CD14-positive monocyte (primary cell): ENCODE data around the gene GAREM2. TPM values are rescaled to one million over a fixed set of nuclear protein-coding genes. Genes with fewer than 3 reads are reported as not detected.

Experiments used
- DNase-seq, 3 donors: peaks; one replicate each; pipeline ENCODE4 v3.0.0-alpha.2; 2011 to 2022
- H2AFZ ChIP-seq: 2 replicates; pipeline ENCODE4 v1.6.0; 2012; ENCODE audit warnings: mild to moderate bottlenecking, low read depth, low read length, inconsistent platforms; ENCODE audit not compliant: insufficient read depth, poor library complexity, severe bottlenecking
- H3K27ac ChIP-seq, 2 donors: 1 replicate in 1 of 2; 2 replicates in 1 of 2; pipeline ENCODE4 v1.5.1; 2012 to 2013; ENCODE audit warnings: low read length in 2 of 2, control low read depth in 1 of 2, inconsistent platforms in 1 of 2, low read depth in 1 of 2, mild to moderate bottlenecking in 1 of 2
- H3K27me3 ChIP-seq, 2 donors: one replicate each; pipeline versions ENCODE4 v1.6.0 to v1.6.1; 2011 to 2013; ENCODE audit warnings: low read length in 2 of 2; ENCODE audit not compliant: control insufficient read depth in 2 of 2, insufficient read depth in 2 of 2
- H3K36me3 ChIP-seq, 2 donors: replicated peaks in 1 of 2; 1 replicate in 1 of 2; 2 replicates in 1 of 2; pipeline versions ENCODE4 v1.5.1 to v1.6.1; 2012 to 2013; ENCODE audit warnings: low read length in 2 of 2, control low read depth in 1 of 2, inconsistent platforms in 1 of 2, mild to moderate bottlenecking in 1 of 2; ENCODE audit not compliant: insufficient read depth in 2 of 2, control insufficient read depth in 1 of 2
- H3K4me1 ChIP-seq, 2 donors: 1 replicate in 1 of 2; 2 replicates in 1 of 2; pipeline versions ENCODE4 v1.5.1 to v1.6.1; 2012 to 2013; ENCODE audit warnings: low read length in 2 of 2, control low read depth in 1 of 2, inconsistent platforms in 1 of 2, mild to moderate bottlenecking in 1 of 2, moderate library complexity in 1 of 2; ENCODE audit not compliant: insufficient read depth in 2 of 2, control insufficient read depth in 1 of 2
- H3K4me2 ChIP-seq: replicated peaks from 2 replicates; pipeline ENCODE3; 2012; ENCODE audit warnings: low read length, moderate library complexity, mild to moderate bottlenecking; ENCODE audit not compliant: poor library complexity, severe bottlenecking; ENCODE audit errors: extremely low read depth
- H3K4me3 ChIP-seq, 3 experiments: fragments of 200-600 bp in 1 of 3; sonication (generic) in 1 of 3; replicated peaks in 1 of 3; 1 replicate in 2 of 3; 2 replicates in 1 of 3; pipeline ENCODE4 v1.5.1; 2011 to 2013; ENCODE audit warnings: low read length in 3 of 3, mild to moderate bottlenecking in 3 of 3, control low read depth in 2 of 3, low read depth in 2 of 3, inconsistent platforms in 1 of 3, moderate library complexity in 1 of 3
- H3K79me2 ChIP-seq: 2 replicates; pipeline ENCODE4 v1.6.0; 2012; ENCODE audit warnings: mild to moderate bottlenecking, control low read depth, inconsistent platforms, low read length, moderate library complexity; ENCODE audit not compliant: insufficient read depth
- H3K9ac ChIP-seq: 2 replicates; pipeline ENCODE4 v1.6.0; 2017; ENCODE audit warnings: low read length, mild to moderate bottlenecking; ENCODE audit not compliant: insufficient read depth, poor library complexity, severe bottlenecking
- H3K9me3 ChIP-seq, 2 donors: replicated peaks in 1 of 2; 1 replicate in 1 of 2; 2 replicates in 1 of 2; pipeline versions ENCODE4 v1.5.1 to v1.6.1; 2012 to 2013; ENCODE audit warnings: low read length in 2 of 2, control low read depth in 1 of 2; ENCODE audit not compliant: control insufficient read depth in 1 of 2, insufficient read depth in 1 of 2
- H4K20me1 ChIP-seq: 2 replicates; pipeline ENCODE4 v1.6.0; 2012; ENCODE audit warnings: mild to moderate bottlenecking, low read length, control low read depth, moderate library complexity; ENCODE audit not compliant: insufficient read depth
- H3K27ac Mint-ChIP-seq, 7 donors: one replicate each; pipeline ENCODE4 v1.8.0; 2020; ENCODE audit warnings: mild to moderate bottlenecking in 7 of 7, mixed read lengths in 7 of 7, moderate library complexity in 6 of 7, inconsistent platforms in 2 of 7
- H3K27me3 Mint-ChIP-seq, 3 donors: one replicate each; pipeline ENCODE4 v1.8.0; 2021 to 2022; ENCODE audit warnings: low read depth in 3 of 3, mild to moderate bottlenecking in 3 of 3, mixed read lengths in 3 of 3, moderate library complexity in 3 of 3, inconsistent platforms in 1 of 3
- H3K36me3 Mint-ChIP-seq, 2 donors: one replicate each; pipeline ENCODE4 v1.8.0; 2020; ENCODE audit warnings: mixed read lengths in 2 of 2, inconsistent platforms in 1 of 2, mild to moderate bottlenecking in 1 of 2
- H3K4me1 Mint-ChIP-seq: one replicate; pipeline ENCODE4 v1.8.0; 2020; ENCODE audit warnings: mild to moderate bottlenecking, mixed read lengths
- H3K4me3 Mint-ChIP-seq, 2 donors: one replicate each; pipeline ENCODE4 v1.8.0; 2020; ENCODE audit warnings: mild to moderate bottlenecking in 2 of 2, mixed read lengths in 2 of 2, moderate library complexity in 1 of 2
- H3K9me3 Mint-ChIP-seq, 7 donors: one replicate each; pipeline ENCODE4 v1.8.0; 2020 to 2022; ENCODE audit warnings: mixed read lengths in 7 of 7, mild to moderate bottlenecking in 6 of 7, moderate library complexity in 6 of 7, inconsistent platforms in 2 of 7
- WGBS: methylation state at CpG from one replicate; pipeline ENCODE4 v1.1.5; 2013; ENCODE audit warnings: missing lambda C conversion rate; ENCODE audit not compliant: insufficient coverage; 5-methylcytosine and 5-hydroxymethylcytosine counted together
- intact Hi-C, 2 donors: fragments of 100-400 bp; cut with micrococcal nuclease; formaldehyde crosslinking; loops; one replicate each; pipeline versions ENCODE4 v1.15.0 to v1.15.1; 2023
- polyA plus RNA-seq, 3 donors: library from polyadenylated mRNA; depleted of rRNA in 1 of 3; unstranded in 2 of 3; stranded (reverse) in 1 of 3; fragments of 300-500 nt in 2 of 3; fragments of >200 nt in 1 of 3; fragmentation: Illumina TruSeq in 2 of 3; gene quantifications; 1 replicate in 2 of 3; 2 replicates in 1 of 3; pipeline ENCODE4 v1.2.3, GENCODE V29; 2012 to 2021
- TF ChIP-seq, protein P1 (sequence below): fragments of 200-600 bp; IDR thresholded peaks from one replicate; pipeline ENCODE4 v1.8.0; 2022; ENCODE audit warnings: antibody characterized with exemption, mild to moderate bottlenecking

GAREM2 gene
- polyA plus RNA-seq, 3 donors, result 0.08 to 0.09 TPM; not detected in 1

DNA sequence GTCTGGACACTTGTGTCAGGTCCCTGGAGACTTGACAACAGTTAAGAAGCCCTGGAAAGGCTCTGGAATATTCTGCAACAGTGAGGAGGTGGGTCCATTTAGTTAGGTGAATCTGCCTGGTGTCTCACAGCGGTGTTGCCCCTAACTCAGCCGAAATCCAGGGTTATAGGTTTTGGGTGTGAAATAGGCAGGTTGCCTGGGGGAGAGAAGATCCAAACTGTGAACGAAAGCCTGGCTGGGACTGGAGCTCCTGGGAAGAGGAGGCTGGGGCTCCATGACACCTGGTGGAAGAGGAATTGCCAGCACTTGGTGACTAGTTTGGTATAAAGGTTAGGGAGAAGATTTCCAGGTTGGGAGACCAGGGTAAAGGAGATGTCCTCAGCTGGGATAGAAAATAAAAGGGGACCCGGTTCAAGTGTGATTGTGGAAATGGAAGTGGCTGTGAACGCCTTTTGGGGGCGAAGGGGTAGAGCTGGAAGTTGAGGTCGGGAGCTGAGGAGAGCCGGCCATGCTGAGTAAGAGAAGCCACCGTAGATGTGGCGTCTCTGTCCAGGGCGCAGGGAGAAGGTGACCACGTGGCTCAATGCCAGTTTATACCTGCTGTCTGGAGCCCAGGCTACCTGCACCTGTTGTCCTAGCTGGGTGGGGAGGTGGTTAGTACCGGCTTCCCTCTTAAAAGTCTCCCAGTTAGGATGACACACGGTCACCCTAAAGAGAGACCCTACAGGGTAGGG, 3.0 kb upstream of the GAREM2 start:
- H3K4me1 Mint-ChIP-seq, result peaks cover 13% of the 10 kb centered on the region
- H3K9ac ChIP-seq, result no peak overlapping the region
- no peak overlapping the region for H2AFZ ChIP-seq
- no peaks in the 10 kb centered on the region for H3K79me2 ChIP-seq
- intact Hi-C loops, result no loop called here
- peaks cover 36 to 48% (median 46%) of the 10 kb centered on the region in 3 donors for H3K27me3 Mint-ChIP-seq
- peaks cover 7 to 17% (median 11%) of the 10 kb centered on the region in 7 donors for H3K9me3 Mint-ChIP-seq
- DNase-seq, result no peak
- no peak overlapping the region for H3K4me3 ChIP-seq
- H3K27ac Mint-ChIP-seq, result no peak overlapping the region
- TF ChIP-seq, protein P1, sequence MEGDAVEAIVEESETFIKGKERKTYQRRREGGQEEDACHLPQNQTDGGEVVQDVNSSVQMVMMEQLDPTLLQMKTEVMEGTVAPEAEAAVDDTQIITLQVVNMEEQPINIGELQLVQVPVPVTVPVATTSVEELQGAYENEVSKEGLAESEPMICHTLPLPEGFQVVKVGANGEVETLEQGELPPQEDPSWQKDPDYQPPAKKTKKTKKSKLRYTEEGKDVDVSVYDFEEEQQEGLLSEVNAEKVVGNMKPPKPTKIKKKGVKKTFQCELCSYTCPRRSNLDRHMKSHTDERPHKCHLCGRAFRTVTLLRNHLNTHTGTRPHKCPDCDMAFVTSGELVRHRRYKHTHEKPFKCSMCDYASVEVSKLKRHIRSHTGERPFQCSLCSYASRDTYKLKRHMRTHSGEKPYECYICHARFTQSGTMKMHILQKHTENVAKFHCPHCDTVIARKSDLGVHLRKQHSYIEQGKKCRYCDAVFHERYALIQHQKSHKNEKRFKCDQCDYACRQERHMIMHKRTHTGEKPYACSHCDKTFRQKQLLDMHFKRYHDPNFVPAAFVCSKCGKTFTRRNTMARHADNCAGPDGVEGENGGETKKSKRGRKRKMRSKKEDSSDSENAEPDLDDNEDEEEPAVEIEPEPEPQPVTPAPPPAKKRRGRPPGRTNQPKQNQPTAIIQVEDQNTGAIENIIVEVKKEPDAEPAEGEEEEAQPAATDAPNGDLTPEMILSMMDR, result no peak
- no peak overlapping the region for H3K4me2 ChIP-seq
- H3K9me3 ChIP-seq, result no peaks in the 10 kb centered on the region
- peaks cover 9 to 14% of the 10 kb centered on the region in 2 donors for H3K4me1 ChIP-seq
- peaks cover 12 to 15% of the 10 kb centered on the region in 2 donors for H3K36me3 Mint-ChIP-seq
- no peaks in the 10 kb centered on the region for H3K36me3 ChIP-seq
- H4K20me1 ChIP-seq, result no peaks in the 10 kb centered on the region
- 86% methylated on average over 12 of the region's 14 CpGs for WGBS
- no peak overlapping the region for H3K4me3 Mint-ChIP-seq
- no peak overlapping the region for H3K27ac ChIP-seq
- peaks cover 15 to 36% of the 10 kb centered on the region in 2 donors for H3K27me3 ChIP-seq

DNA sequence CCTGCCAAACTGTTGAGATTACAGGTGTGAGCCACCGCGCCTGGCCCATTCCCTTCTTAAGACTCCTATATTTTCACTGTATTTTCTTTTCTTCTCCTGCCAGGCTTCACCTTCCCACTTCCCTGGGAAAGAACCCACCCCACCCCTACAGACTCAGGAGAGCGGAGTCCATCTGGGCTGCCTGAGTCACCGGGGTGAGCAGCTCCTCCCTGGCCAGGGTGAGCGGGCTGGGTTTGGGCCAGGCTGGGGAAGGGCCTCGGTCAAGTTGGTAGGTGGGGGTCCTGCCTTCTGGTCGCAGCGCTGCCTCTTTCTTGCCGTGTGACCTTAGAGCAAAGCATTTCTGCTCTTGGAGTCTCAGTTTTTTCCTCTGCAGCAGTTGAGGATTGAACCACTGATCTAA, 2.1 kb upstream of the GAREM2 start:
- Histone ChIP-seq H3K36me3 (no peaks in the 10 kb centered on the region), H3K27me3 (peaks cover 15 to 46% of the 10 kb centered on the region in 2 donors), H3K4me1 (peaks cover 9 to 14% of the 10 kb centered on the region in 2 donors), H3K79me2 (no peaks in the 10 kb centered on the region), H2AFZ (no peak overlapping the region), H3K9ac (no peak overlapping the region), H4K20me1 (no peaks in the 10 kb centered on the region), H3K27ac (no peak overlapping the region), H3K9me3 (no peaks in the 10 kb centered on the region), H3K4me2 (no peak overlapping the region), H3K4me3 (no peak overlapping the region)
- Mint-ChIP-seq H3K9me3 (peaks cover 7 to 17% (median 11%) of the 10 kb centered on the region in 7 donors), H3K4me1 (peaks cover 13% of the 10 kb centered on the region), H3K4me3 (peak overlapping the region in 1 of 2 donors; percentile 66), H3K27me3 (peaks cover 39 to 57% (median 49%) of the 10 kb centered on the region in 3 donors), H3K27ac (peak overlapping the region in 1 of 7 donors; percentile 60), H3K36me3 (peaks cover 12 to 15% of the 10 kb centered on the region in 2 donors)
- intact Hi-C loops, result no loop called here
- WGBS, result 100% methylated on average over 3 of the region's 9 CpGs
- no peak for DNase-seq
- TF ChIP-seq, protein P1, result no peak
